HCT116 (cell line): Measurements from ENCODE around the gene ITGBL1. TPM values are rescaled to one million over a fixed set of nuclear protein-coding genes. Genes with fewer than 3 reads are reported as not detected.

ENCODE experiments used
- ATAC-seq: fragments of 200-7000 bp; cut with Tn5 transposase; 2 replicates; pipeline ENCODE4 v1.9.1; 2020; ENCODE audit warnings: mild to moderate bottlenecking, moderate library complexity
- BruUV-seq: library from RNA; stranded (reverse); fragments of 400-500 nt; replicated peaks from 2 replicates; lab custom pipeline; 2021; lab: Mats Ljungman, UMichigan
- CTCF ChIA-PET: fragments of 300-600 bp; sonication (Branson Sonifier 250); formaldehyde crosslinking; loops from one replicate; lab custom pipeline; 2021; ENCODE audit warnings: antibody characterized with exemption; lab: Charles Lee
- POLR2A ChIA-PET: fragments of 300-600, 350-600 bp; sonication (Branson Sonifier 250); formaldehyde crosslinking; loops from one replicate; lab custom pipeline; 2021; ENCODE audit warnings: antibody characterized with exemption; lab: Charles Lee
- RAD21 ChIA-PET, 2 experiments: fragments of 300-600 bp; sonication (Branson Sonifier 250); formaldehyde crosslinking; loops; one replicate each; lab custom pipeline; 2023; ENCODE audit warnings: low total read pairs in 2 of 2; ENCODE audit not compliant: uncharacterized antibody in 2 of 2, unreplicated experiment in 2 of 2, low non-redundant PET in 1 of 2; lab: Charles Lee
- DNase-seq: peaks from one replicate; pipeline ENCODE4 v3.0.0-alpha.2; 2010; ENCODE audit warnings: low read depth, low spot score
- H2AFZ ChIP-seq: fragments of 200-600 bp; shearing (Covaris generic), sonication (generic); 2 replicates; pipeline ENCODE4 v1.6.1; 2017; ENCODE audit warnings: low read depth, mixed run types, mixed read lengths, antibody characterized with exemption, low read length; ENCODE audit not compliant: poor library complexity, severe bottlenecking
- H3K27ac ChIP-seq: 2 replicates; pipeline ENCODE4 v1.5.1; 2012; ENCODE audit warnings: low read depth, low read length
- H3K27me3 ChIP-seq: fragments of 200-600 bp; sonication (generic); 2 replicates; pipeline ENCODE4 v1.6.1; 2016; ENCODE audit warnings: mixed run types, low read length, mixed read lengths; ENCODE audit not compliant: insufficient read depth
- H3K36me3 ChIP-seq, 2 experiments: fragments of 200-500 bp in 1 of 2; fragments of 200-600 bp in 1 of 2; sonication (Bioruptor generic) in 1 of 2; sonication (generic) in 1 of 2; 2 replicates each; pipeline versions ENCODE4 v1.5.1 to v1.6.1; 2014 to 2016; ENCODE audit warnings: low read length in 2 of 2, inconsistent platforms in 1 of 2, mixed read lengths in 1 of 2, mixed run types in 1 of 2; ENCODE audit not compliant: insufficient read depth in 2 of 2, control insufficient read depth in 1 of 2
- H3K4me1 ChIP-seq, 2 experiments: fragments of 200-600 bp in 1 of 2; sonication (generic) in 1 of 2; 2 replicates each; pipeline versions ENCODE4 v1.5.1 to v1.6.1; 2012 to 2017; ENCODE audit warnings: low read length in 2 of 2, inconsistent platforms in 1 of 2, mild to moderate bottlenecking in 1 of 2, mixed read lengths in 1 of 2, mixed run types in 1 of 2, moderate library complexity in 1 of 2; ENCODE audit not compliant: insufficient read depth in 2 of 2, control insufficient read depth in 1 of 2
- H3K4me2 ChIP-seq: fragments of 200-600 bp; sonication (generic); 2 replicates; pipeline ENCODE4 v1.6.1; 2017; ENCODE audit warnings: mixed run types, low read length, mixed read lengths
- H3K4me3 ChIP-seq, 2 experiments: fragments of 200-600 bp in 1 of 2; sonication (generic) in 1 of 2; replicated peaks in 1 of 2; 2 replicates each; pipeline ENCODE4 v1.5.1; 2011 to 2016; ENCODE audit warnings: low read length in 2 of 2, control low read depth in 1 of 2, low read depth in 1 of 2, mild to moderate bottlenecking in 1 of 2, mixed read lengths in 1 of 2, mixed run types in 1 of 2
- H3K79me2 ChIP-seq: fragments of 200-600 bp; sonication (generic); 2 replicates; pipeline ENCODE4 v1.6.1; 2017; ENCODE audit warnings: mild to moderate bottlenecking, mixed run types, low read length, moderate library complexity, mixed read lengths; ENCODE audit not compliant: insufficient read depth
- H3K9ac ChIP-seq: fragments of 200-600 bp; sonication (generic); 2 replicates; pipeline ENCODE4 v1.6.1; 2016; ENCODE audit warnings: low read length, mixed read lengths
- H3K9me2 ChIP-seq: fragments of 200-600 bp; sonication (generic), shearing (Covaris generic); 2 replicates; pipeline ENCODE4 v1.6.1; 2017; ENCODE audit warnings: mixed run types, mild to moderate bottlenecking, moderate library complexity; ENCODE audit not compliant: insufficient read depth
- H3K9me3 ChIP-seq, 2 experiments: fragments of 200-500 bp in 1 of 2; fragments of 200-600 bp in 1 of 2; sonication (Bioruptor generic) in 1 of 2; sonication (generic) in 1 of 2; 2 replicates each; pipeline ENCODE4 v1.6.1; 2014 to 2017; ENCODE audit warnings: low read length in 2 of 2, mixed read lengths in 2 of 2, inconsistent platforms in 1 of 2, low read depth in 1 of 2, mild to moderate bottlenecking in 1 of 2, mixed run types in 1 of 2, moderate library complexity in 1 of 2; ENCODE audit not compliant: control insufficient read depth in 1 of 2, insufficient read depth in 1 of 2
- H4K20me1 ChIP-seq: fragments of 200-600 bp; sonication (generic), shearing (Covaris generic); 2 replicates; pipeline ENCODE4 v1.6.1; 2017; ENCODE audit warnings: mixed run types, mild to moderate bottlenecking, moderate library complexity; ENCODE audit not compliant: insufficient read depth
- CEBPB ChIP-seq: IDR thresholded peaks from 2 replicates; pipeline ENCODE4 v1.6.1; 2012; ENCODE audit warnings: low read depth
- EGR1 ChIP-seq: IDR thresholded peaks from 2 replicates; pipeline ENCODE4 v1.6.1; 2012; ENCODE audit warnings: low read depth
- ELF1 ChIP-seq: IDR thresholded peaks from 2 replicates; pipeline ENCODE4 v1.6.1; 2012; ENCODE audit warnings: low read depth, borderline replicate concordance
- EZH2 ChIP-seq: fragments of 200-600 bp; sonication (generic); IDR thresholded peaks from 2 replicates; pipeline ENCODE4 v1.6.1; 2017; ENCODE audit warnings: antibody characterized with exemption, mixed run types
- EZH2phosphoT487 ChIP-seq: fragments of 200-600 bp; IDR thresholded peaks from 2 replicates; pipeline ENCODE4 v1.6.1; 2018; ENCODE audit warnings: antibody characterized with exemption, borderline replicate concordance
- JUND ChIP-seq: IDR thresholded peaks from 2 replicates; pipeline ENCODE4 v1.6.1; 2012
- MAX ChIP-seq: IDR thresholded peaks from 2 replicates; pipeline ENCODE4 v1.6.1; 2012
- POLR2A ChIP-seq: IDR thresholded peaks from 2 replicates; pipeline ENCODE4 v1.7.0; 2011; ENCODE audit warnings: borderline replicate concordance; ENCODE audit not compliant: insufficient read depth, insufficient read length; ENCODE audit errors: extremely low read depth
- POLR2AphosphoS5 ChIP-seq: IDR thresholded peaks from 2 replicates; pipeline ENCODE4 v1.6.1; 2011; ENCODE audit warnings: mild to moderate bottlenecking, low read depth, low read length, moderate library complexity
- RAD21 ChIP-seq: IDR thresholded peaks from 2 replicates; pipeline ENCODE4 v1.6.1; 2012; ENCODE audit warnings: low read depth, mild to moderate bottlenecking
- SIN3A ChIP-seq: IDR thresholded peaks from 2 replicates; pipeline ENCODE4 v1.6.1; 2012; ENCODE audit warnings: low read depth
- SP1 ChIP-seq: IDR thresholded peaks from 2 replicates; pipeline ENCODE4 v1.6.1; 2012; ENCODE audit warnings: low read depth
- SRF ChIP-seq: IDR thresholded peaks from 2 replicates; pipeline ENCODE4 v1.6.1; 2012; ENCODE audit warnings: low read depth
- TCF7L2 ChIP-seq: IDR thresholded peaks from 2 replicates; pipeline ENCODE4 v1.7.0; 2011; ENCODE audit warnings: borderline replicate concordance, inconsistent platforms; ENCODE audit not compliant: insufficient read depth, insufficient read length; ENCODE audit errors: extremely low read depth
- YY1 ChIP-seq: IDR thresholded peaks from 2 replicates; pipeline ENCODE4 v1.6.1; 2011; ENCODE audit warnings: low read length, low read depth, moderate library complexity, mild to moderate bottlenecking; ENCODE audit not compliant: insufficient replicate concordance; ENCODE audit errors: extremely low read depth
- ZBTB33 ChIP-seq: IDR thresholded peaks from 2 replicates; pipeline ENCODE4 v1.6.1; 2011; ENCODE audit warnings: mild to moderate bottlenecking, low read length, moderate library complexity; ENCODE audit not compliant: insufficient replicate concordance; ENCODE audit errors: extremely low read depth
- ZFX ChIP-seq: fragments of 450-650 bp; IDR thresholded peaks from 2 replicates; pipeline ENCODE4 v1.6.1; 2017
- intact Hi-C: fragments of 100-400 bp; cut with micrococcal nuclease; formaldehyde crosslinking; loops from 2 replicates; pipeline ENCODE4 v1.10.0; 2022
- total RNA-seq: library from RNA; stranded (reverse); gene quantifications from one replicate; pipeline ENCODE4 v1.2.1, GENCODE V29; 2021; ENCODE audit not compliant: unreplicated experiment
- TF ChIP-seq, protein P1 (sequence below), 3 experiments: fragments of 200-600 bp in 1 of 3; sonication (generic) in 1 of 3; IDR thresholded peaks in 2 of 3; conservative IDR thresholded peaks in 1 of 3; 2 replicates each; pipeline ENCODE4 v1.5.1; 2012 to 2017; ENCODE audit warnings: low read depth in 2 of 3, low read length in 2 of 3, antibody characterized with exemption in 1 of 3, borderline replicate concordance in 1 of 3, control low read depth in 1 of 3, mild to moderate bottlenecking in 1 of 3, mixed read lengths in 1 of 3, mixed run types in 1 of 3, moderate library complexity in 1 of 3; ENCODE audit not compliant: insufficient read depth in 1 of 3
- TF ChIP-seq, protein P2 (sequence below): IDR thresholded peaks from 2 replicates; pipeline ENCODE4 v1.6.1; 2012; ENCODE audit warnings: low read depth
- TF ChIP-seq, protein P3 (sequence below): IDR thresholded peaks from 2 replicates; pipeline ENCODE4 v1.6.1; 2012

The ITGBL1 gene
- total RNA-seq, 1 experiment from 2014 or later = 0.66 TPM

DNA sequence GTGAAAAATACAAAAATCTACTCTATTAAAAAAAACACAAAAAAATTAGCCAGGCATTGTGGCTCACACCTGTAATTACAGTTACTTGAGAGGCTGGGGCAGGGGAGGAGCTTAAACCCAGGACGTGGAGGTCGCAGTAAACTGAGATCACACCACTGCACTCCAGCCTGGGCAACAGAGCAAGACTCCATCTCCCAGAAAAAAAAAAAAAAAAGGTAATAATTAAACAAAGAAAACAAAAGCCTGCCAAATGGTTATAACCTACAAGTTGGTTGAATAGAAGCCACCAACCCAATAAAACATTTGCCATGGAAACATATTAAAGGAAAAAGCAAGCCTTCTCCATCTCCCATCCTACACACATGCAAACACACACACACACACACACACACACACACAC lies 255.2 kb downstream of the ITGBL1 start:
- ATAC-seq = no peak
- TF ChIP-seq POLR2AphosphoS5 (no peak), ZFX (no peak), ELF1 (no peak), EZH2phosphoT487 (no peak), EZH2 (no peak), CEBPB (no peak), ZBTB33 (no peak), MAX (no peak), EGR1 (no peak), SP1 (no peak), JUND (no peak), RAD21 (no peak), TCF7L2 (no peak), SRF (no peak), YY1 (no peak), SIN3A (no peak), POLR2A (no peak)
- TF ChIP-seq, protein P1, sequence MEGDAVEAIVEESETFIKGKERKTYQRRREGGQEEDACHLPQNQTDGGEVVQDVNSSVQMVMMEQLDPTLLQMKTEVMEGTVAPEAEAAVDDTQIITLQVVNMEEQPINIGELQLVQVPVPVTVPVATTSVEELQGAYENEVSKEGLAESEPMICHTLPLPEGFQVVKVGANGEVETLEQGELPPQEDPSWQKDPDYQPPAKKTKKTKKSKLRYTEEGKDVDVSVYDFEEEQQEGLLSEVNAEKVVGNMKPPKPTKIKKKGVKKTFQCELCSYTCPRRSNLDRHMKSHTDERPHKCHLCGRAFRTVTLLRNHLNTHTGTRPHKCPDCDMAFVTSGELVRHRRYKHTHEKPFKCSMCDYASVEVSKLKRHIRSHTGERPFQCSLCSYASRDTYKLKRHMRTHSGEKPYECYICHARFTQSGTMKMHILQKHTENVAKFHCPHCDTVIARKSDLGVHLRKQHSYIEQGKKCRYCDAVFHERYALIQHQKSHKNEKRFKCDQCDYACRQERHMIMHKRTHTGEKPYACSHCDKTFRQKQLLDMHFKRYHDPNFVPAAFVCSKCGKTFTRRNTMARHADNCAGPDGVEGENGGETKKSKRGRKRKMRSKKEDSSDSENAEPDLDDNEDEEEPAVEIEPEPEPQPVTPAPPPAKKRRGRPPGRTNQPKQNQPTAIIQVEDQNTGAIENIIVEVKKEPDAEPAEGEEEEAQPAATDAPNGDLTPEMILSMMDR (IDR thresholded peaks at IDR 0.05 in 2 of 3, conservative IDR thresholded peaks at IDR 0.05 in 1 of 3; ENCODE audit: borderline replicate concordance in 1 of 3, insufficient read depth in 1 of 3, low read depth in 2 of 3, low read length in 2 of 3) = no peak
- TF ChIP-seq, protein P2, sequence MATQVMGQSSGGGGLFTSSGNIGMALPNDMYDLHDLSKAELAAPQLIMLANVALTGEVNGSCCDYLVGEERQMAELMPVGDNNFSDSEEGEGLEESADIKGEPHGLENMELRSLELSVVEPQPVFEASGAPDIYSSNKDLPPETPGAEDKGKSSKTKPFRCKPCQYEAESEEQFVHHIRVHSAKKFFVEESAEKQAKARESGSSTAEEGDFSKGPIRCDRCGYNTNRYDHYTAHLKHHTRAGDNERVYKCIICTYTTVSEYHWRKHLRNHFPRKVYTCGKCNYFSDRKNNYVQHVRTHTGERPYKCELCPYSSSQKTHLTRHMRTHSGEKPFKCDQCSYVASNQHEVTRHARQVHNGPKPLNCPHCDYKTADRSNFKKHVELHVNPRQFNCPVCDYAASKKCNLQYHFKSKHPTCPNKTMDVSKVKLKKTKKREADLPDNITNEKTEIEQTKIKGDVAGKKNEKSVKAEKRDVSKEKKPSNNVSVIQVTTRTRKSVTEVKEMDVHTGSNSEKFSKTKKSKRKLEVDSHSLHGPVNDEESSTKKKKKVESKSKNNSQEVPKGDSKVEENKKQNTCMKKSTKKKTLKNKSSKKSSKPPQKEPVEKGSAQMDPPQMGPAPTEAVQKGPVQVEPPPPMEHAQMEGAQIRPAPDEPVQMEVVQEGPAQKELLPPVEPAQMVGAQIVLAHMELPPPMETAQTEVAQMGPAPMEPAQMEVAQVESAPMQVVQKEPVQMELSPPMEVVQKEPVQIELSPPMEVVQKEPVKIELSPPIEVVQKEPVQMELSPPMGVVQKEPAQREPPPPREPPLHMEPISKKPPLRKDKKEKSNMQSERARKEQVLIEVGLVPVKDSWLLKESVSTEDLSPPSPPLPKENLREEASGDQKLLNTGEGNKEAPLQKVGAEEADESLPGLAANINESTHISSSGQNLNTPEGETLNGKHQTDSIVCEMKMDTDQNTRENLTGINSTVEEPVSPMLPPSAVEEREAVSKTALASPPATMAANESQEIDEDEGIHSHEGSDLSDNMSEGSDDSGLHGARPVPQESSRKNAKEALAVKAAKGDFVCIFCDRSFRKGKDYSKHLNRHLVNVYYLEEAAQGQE = no peak
- TF ChIP-seq, protein P3, sequence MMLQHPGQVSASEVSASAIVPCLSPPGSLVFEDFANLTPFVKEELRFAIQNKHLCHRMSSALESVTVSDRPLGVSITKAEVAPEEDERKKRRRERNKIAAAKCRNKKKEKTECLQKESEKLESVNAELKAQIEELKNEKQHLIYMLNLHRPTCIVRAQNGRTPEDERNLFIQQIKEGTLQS = no peak
- TF ChIP-seq, all 23 proteins: peak for 0
- no peak overlapping the region for H3K9ac ChIP-seq
- H3K36me3 ChIP-seq = no peaks in the 10 kb centered on the region
- POLR2A ChIA-PET = no interaction called here
- DNase-seq = no peak
- no peak overlapping the region for H2AFZ ChIP-seq
- no peak overlapping the region for H3K27ac ChIP-seq
- no peaks in the 10 kb centered on the region for H3K27me3 ChIP-seq
- H3K79me2 ChIP-seq = no peaks in the 10 kb centered on the region
- intact Hi-C loops = no loop called here
- RAD21 ChIA-PET = no interaction called here
- no peaks in the 10 kb centered on the region for H3K4me1 ChIP-seq
- H3K4me3 ChIP-seq = no peak overlapping the region
- CTCF ChIA-PET = no interaction called here
- no peak overlapping the region for H3K4me2 ChIP-seq
- no TSS peak for BruUV-seq
- H3K9me3 ChIP-seq = peaks cover 0 to 9% of the 10 kb centered on the region in 2 experiments; a peak in 1 of 4 replicates
- no peaks in the 10 kb centered on the region for H3K9me2 ChIP-seq
- no peaks in the 10 kb centered on the region for H4K20me1 ChIP-seq
